Skin of body (tissue), 2 donors: ENCODE data around the gene MATCAP1. TPM values are rescaled to one million over a fixed set of nuclear protein-coding genes. Genes with fewer than 3 reads are reported as not detected.

ENCODE experiments used
- DNase-seq: peaks from one replicate; lab custom pipeline; 2025; lab: John Stamatoyannopoulos, UW
- total RNA-seq: library from RNA; depleted of rRNA; stranded (reverse); fragments of >200 nt; gene quantifications from one replicate; pipeline ENCODE4 v1.2.3, GENCODE V29; 2014

Gene MATCAP1
- total RNA-seq, 1 donor from 2014 or later = 13.9 TPM

DNA sequence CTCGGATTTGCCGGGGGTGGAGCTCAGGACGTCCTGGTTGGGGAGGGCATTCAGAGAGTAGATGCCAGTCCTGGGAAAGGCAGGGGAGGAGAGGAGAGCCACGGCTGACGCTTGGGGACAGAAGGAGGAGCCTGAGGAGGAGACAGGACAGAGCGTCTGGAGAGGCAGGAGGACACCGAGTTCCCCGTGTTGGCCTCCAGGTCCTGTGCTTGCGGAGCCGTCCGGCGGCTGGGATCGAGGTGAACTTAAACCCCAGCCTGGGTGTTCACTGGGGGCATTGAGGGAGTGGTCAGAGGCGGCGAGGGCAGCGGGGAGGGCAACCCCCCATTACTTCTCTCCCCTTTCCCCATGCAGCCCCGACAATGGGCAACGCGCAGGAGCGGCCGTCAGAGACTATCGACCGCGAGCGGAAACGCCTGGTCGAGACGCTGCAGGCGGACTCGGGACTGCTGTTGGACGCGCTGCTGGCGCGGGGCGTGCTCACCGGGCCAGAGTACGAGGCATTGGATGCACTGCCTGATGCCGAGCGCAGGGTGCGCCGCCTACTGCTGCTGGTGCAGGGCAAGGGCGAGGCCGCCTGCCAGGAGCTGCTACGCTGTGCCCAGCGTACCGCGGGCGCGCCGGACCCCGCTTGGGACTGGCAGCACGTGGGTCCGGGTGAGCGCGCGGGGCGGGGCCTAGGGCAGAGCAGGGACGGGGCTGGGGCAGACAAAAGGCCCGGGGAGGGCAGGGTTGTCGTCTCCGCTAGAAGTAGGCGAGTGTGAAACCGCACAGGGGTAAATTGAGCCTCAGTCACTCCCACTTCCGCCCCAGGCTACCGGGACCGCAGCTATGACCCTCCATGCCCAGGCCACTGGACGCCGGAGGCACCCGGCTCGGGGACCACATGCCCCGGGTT, 9.7 kb downstream of the MATCAP1 start:
- peak; percentile 31 for DNase-seq

- DNase-seq = no peak
These were observed 10.4 kb downstream of the MATCAP1 start for GRCh38 chr16:67173323-67173722.

- DNase-seq = no peak
These were observed 12.7 kb downstream of the MATCAP1 start for GRCh38 chr16:67170949-67171649.

DNA sequence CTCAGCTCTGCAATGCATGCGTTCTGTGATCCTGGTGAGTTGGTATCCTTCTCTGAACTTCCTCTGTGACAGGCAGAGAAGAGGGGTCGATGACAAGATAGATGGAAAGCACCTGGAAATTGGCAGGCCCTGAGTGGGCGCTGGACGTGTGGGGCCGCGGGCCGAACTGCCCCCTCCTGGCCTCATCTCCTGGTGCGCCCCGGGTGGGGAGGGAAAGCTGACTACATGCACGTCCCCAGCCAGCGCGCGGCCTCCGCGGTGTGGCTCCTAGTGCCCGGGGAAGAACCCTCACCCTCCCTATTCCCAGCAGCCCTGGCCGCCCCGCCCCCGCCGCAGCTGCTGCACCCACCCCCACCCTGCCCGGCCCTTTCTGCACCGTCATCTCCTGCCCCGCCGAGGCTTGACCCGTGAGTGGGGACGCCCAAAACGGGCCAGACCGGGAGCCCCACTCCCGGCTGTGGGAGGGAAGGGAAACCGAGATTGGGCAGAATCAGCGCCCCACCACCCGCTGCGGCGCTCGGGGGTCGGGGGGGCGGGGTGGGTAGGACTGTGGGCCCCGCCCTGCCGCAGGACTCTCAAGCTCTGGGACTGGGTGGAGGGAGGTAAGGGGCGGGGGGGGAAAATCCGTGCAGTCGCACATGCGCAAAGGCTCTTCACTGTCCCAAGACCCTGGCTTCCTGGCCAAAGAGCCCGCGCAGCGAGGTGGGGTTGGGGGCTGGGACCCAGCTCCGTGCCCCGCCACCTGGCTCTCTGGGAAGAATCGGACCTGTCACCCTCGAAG, 13.4 kb downstream of the MATCAP1 start, which contains the start of gene NOL3:
Gene NOL3, plus strand, starts transcription at position 371 of the 781 bp plus-strand sequence.
- no peak for DNase-seq

DNA sequence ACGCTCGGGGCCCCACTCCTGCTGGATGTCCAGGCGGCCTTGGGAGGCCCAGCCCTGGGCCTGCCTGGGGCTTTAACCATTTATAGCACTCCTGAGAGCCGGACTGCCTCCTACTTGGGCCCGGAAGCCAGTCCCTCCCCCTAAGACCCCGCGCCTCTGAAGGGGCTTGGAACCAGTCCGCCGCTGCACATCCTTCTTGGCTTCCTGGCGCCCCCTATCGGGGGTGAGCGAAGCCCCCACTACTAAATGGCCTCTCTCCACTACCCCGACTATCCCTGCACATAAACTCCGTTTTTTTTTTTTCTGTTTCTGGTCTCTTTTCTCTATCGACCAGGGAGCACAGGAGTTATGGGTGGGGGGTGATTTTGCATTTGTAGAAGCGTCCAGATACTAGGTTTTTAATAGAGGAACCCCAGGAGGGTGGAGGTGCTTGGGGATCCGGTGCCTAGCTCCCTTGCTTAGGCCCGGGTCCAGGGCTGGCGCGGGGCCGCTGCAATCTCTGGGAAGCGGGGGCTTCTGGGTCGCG, 14.1 kb downstream of the MATCAP1 start:
- no peak for DNase-seq

DNA sequence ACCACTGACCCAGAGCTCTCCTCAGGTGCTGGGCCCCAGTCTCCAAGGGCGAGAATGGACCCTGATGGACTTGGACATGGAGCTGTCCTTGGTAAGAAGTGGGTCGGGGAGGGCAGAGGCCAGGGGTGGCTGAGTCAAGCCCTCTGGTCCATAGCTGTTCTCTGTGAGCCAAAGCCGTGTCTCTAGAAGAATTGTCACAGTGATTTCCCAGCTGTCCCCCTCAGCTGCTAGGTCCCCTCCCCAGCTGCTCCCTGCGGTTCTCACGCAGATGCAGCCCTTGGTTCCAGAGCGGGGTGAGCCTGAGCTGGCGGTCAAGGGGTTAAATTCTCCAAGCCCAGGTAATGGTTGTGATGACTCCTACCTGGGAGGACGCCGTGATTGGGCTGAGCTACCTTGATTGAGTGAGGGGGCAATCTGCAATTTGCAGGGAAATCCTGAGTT, 14.7 kb downstream of the MATCAP1 start:
- DNase-seq = no peak

DNA sequence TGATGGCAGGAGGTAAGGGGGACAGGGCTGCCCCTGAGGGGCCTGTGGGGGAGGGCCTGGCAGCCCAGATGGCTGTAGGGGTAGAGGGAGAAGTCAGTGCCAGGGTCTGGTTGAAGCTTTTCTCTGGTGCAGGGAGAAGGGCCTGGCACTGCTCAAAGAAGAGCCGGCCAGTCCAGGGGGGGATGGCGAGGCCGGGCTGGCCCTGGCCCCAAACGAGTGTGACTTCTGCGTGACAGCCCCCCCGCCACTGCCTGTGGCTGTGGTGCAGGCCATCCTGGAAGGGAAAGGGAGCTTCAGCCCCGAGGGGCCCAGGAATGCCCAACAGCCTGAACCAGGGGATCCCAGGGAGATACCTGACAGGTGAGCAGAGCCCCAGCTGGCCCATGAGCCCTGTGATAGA, 16.2 kb downstream of the MATCAP1 start:
- no peak for DNase-seq

- no peak for DNase-seq
These were observed 17.1 kb downstream of the MATCAP1 start for GRCh38 chr16:67166598-67167168.

- no peak for DNase-seq
These were observed 17.6 kb downstream of the MATCAP1 start for GRCh38 chr16:67166110-67166547.

GRCh38 chr16:67165121-67166078, 18.4 kb downstream of the MATCAP1 start:
- no peak for DNase-seq

DNA sequence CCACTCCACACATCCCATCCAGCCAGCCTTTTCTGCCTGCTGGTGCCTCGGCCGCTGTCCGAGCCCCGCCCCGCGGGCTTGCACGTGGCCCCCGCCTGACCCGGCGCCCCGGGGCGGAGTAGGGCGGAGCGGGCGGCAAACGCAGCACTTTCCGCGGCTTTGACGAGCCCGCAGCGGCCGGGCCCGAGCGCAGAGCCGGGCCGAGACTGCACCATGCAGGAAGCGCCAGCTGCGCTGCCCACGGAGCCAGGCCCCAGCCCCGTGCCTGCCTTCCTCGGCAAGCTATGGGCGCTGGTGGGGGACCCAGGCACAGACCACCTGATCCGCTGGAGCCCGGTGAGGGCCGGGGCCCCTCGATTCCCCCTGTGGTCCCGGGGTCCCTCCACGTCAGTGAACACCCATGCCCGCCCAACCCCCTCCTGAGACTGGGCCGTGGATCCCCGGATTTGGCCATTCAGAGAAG, 19.1 kb downstream of the MATCAP1 start, which contains the start of gene HSF4:
Gene HSF4, plus strand, starts transcription at position 147 of the 463 bp plus-strand sequence. Its CDS starts 67 bp downstream, at position 214.
- no peak for DNase-seq

DNA sequence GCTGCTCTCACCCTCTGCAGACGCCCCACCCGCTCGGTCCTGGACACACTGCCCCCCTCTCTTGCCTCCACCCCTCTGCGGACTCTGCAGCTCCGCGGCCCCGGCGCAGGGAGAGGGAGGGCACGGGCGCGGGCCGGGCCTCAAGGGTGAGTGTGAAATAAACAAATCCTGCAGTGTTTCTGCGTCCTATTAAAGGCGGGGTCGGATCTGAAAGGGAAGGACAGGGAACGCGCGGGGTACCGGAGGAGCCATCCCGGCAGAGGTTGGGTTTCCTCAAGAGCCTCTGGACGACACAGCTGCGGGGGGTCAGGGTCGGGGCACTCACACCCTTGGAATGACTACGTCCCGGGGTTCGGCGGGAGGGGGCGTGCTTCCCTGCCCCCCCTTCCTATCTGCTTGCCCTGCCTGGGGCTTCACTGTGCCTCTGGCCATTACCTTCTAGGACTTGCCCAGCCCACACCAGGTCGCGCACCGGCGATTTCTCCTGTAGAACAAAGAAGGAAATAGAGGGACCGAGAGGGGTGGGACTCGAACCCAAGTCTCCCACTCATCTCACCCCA, 19.7 kb downstream of the MATCAP1 start:
- DNase-seq = no peak

DNA sequence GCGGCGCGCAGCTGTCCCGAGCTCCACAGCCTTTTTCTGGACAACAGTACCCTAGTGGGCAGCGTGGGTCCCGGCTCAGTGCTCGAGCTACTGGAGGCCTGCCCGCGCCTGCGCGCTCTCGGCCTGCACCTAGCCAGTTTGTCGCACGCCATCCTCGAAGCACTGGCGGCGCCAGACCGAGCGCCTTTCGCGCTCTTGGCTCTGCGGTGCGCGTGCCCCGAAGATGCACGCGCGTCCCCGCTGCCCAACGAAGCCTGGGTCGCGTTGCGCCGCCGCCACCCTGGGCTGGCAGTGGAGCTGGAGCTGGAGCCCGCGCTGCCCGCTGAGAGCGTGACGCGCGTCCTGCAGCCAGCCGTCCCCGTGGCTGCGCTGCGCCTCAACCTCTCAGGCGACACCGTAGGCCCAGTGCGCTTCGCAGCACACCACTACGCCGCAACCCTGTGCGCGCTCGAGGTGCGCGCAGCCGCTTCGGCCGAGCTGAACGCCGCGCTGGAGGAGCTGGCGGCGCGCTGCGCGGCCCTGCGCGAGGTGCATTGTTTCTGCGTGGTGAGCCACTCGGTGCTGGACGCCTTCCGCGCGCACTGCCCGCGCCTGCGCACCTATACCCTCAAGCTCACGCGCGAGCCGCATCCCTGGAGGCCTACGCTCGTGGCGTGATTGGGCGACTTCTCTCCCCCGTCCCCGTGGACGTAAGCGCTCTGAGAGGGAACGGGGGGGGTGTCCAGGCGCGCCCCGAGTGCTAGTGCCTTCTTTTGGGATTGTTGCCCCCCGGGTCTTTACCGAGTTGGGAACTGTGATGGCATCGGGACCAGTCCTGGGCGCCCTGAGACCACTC, 20.4 kb downstream of the MATCAP1 start:
- DNase-seq = no peak

DNA sequence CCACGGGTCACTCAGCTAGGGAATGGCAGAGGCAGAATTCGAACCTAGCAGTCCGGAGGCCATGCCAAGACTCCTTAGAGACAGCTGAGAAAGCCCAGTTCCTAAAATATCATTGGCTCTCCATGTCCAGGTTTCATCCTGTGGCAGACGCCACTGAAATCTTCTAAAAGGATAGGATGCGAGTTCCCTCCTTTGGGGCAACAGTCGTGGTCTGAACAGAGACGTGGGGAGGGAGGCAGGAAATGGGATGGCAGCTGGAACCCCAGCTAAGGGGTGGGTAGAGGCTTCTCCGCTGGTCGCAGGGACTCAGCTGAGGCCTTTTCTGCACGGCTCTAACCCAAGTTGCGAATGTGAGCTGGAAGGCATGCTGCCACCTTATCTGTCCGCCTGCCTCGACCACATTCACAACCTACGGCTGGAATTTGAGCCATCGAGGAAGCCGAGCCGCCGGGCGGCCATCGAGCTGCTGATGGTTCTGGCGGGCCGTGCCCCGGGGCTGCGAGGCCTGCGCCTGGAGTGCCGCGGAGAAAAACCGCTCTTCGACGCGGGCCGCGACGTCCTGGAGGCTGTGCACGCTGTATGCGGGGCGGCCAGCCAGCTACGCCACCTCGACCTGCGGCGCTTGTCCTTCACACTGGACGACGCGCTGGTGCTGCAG, 21.1 kb downstream of the MATCAP1 start:
- DNase-seq = no peak

DNA sequence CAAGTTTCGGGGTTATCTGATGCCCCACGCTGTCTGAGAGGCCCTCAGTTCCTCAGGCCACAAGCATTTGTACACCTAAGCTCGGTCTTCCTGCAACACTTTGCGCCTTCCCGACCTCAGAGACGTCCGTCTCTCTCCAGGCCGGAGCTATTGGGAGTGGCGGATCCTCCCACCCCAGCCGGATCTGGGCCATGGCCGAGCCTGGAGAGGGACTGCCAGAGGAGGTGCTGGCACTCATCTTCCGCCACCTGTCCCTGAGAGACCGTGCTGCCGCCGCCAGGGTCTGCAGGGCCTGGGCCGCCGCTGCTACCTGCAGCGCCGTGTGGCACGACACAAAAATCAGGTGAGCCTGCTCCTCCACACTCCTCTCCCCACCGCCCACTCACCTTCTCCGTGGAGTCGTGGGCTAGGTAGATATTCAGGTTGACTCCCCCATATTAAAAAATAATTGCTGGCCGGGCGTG, 22.1 kb downstream of the MATCAP1 start:
- no peak for DNase-seq

DNA sequence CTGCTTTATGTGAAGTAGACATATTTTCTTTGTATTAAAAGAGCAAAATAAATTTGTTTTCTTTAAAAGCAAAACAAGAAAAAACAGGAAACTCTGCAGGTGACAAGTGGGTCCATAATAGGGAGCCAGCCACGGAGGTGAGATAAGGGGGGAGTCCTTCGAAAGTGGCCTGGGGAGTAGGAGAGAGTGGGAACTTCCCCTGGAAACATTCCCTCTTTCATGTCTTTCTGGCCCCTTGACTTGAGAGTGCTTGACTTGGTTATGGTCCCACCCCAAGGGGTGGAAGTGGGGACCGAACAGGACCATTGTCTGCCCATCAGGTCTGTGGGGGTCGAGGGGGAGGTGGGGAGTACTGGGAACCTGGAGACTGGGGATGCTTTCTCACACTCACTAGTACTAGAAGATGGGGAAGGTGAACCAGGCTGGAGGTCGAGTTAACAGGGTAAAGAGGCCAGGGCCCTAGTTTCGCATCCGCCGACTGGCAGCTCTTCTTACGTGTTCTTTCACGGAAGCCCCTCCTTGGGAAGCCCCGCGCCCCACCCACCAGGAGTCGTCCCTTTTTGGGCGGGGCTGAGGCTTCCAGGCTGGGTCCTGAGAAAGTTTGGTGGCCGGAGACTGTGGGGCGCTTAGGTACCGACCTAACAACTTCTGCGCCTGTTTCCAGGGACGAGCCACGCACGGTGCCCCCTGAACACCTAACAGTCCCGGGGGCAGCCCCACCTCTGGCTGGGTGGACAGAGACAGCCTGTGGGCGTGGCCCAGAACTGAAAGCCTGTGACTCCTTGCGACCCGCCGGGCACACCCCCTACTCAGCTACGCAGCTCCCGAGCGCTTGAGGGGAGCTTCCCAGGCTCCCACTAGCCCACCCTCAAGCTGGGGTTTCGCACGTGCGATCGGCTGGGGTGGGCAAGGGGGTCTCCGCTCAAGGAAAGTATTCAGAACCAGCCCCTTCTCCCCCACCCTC, 24.8 kb downstream of the MATCAP1 start:
- DNase-seq = no peak
